ENCODE results near the gene GAR1.

GAR1 gene

GRCh38 chr4:109864134-109864533, 48.6 kb downstream of the GAR1 start:
- no peak for TF ChIP-seq ZNF274 (IDR thresholded peaks at IDR 0.05; ENCODE audit: low read depth, low read length)
- no peak overlapping the region for H3K4me3 ChIP-seq (ENCODE audit: low read length)

- no peak overlapping the region for H3K4me3 ChIP-seq (ENCODE audit: low read length)
- TF ChIP-seq ZNF274 (IDR thresholded peaks at IDR 0.05; ENCODE audit: low read depth, low read length), result no peak
Observed at GRCh38 chr4:109870061-109870460, 54.5 kb downstream of the GAR1 start.

GRCh38 chr4:109872065-109872464, 56.5 kb downstream of the GAR1 start:
- TF ChIP-seq ZNF274 (IDR thresholded peaks at IDR 0.05; ENCODE audit: low read depth, low read length), result no peak
- no peak overlapping the region for H3K4me3 ChIP-seq (ENCODE audit: low read length)

- H3K4me3 ChIP-seq (ENCODE audit: low read length), result no peak overlapping the region
Observed at GRCh38 chr4:109872950-109873656, 57.5 kb downstream of the GAR1 start.

GRCh38 chr4:109873791-109874514, 58.4 kb downstream of the GAR1 start:
- no peak for TF ChIP-seq ZNF274 (IDR thresholded peaks at IDR 0.05; ENCODE audit: low read depth, low read length)

More at GRCh38 chr4:109872950-109873656, 57.5 kb downstream of the GAR1 start:
- no peak for TF ChIP-seq ZNF274 (IDR thresholded peaks at IDR 0.05; ENCODE audit: low read depth, low read length)

More at GRCh38 chr4:109873791-109874514, 58.4 kb downstream of the GAR1 start:
- no peak overlapping the region for H3K4me3 ChIP-seq (ENCODE audit: low read length)

All from GM08714 (cell line).